Measurements from ENCODE around the gene CAD.
"Not testable (repeated sequence)": the region's sequence is repeated elsewhere in the genome, so short reads cannot be mapped to it uniquely, and the experiment has no call there.

Gene CAD

GRCh38 chr2:27217173-27218121 is at the start of gene CAD:
TSS of gene CAD (plus strand) at chr2:27217369. CDS start at chr2:27217552, 183 bp downstream.
- peak; percentile 19 for DNase-seq (ENCODE audit: low read depth)

GRCh38 chr2:27170581-27171337 is 46.4 kb upstream of the CAD start:
- no peak for DNase-seq (ENCODE audit: low read depth)

GRCh38 chr2:27171351-27171848 is 45.8 kb upstream of the CAD start:
- DNase-seq (ENCODE audit: low read depth) = no peak

GRCh38 chr2:27174638-27175037 is 42.5 kb upstream of the CAD start:
- no peak for DNase-seq (ENCODE audit: low read depth)

GRCh38 chr2:27175330-27175729 is 41.8 kb upstream of the CAD start:
- no peak for DNase-seq (ENCODE audit: low read depth)

GRCh38 chr2:27175781-27176180 is 41.4 kb upstream of the CAD start:
- DNase-seq (ENCODE audit: low read depth) = not testable (repeated sequence)

- DNase-seq (ENCODE audit: low read depth) = no peak
Measured at GRCh38 chr2:27177441-27178351, 39.5 kb upstream of the CAD start.

GRCh38 chr2:27178469-27178868 is 38.7 kb upstream of the CAD start:
- DNase-seq (ENCODE audit: low read depth) = no peak

- DNase-seq (ENCODE audit: low read depth) = no peak
Measured at GRCh38 chr2:27179344-27180000, 37.7 kb upstream of the CAD start.

GRCh38 chr2:27182346-27182745 is 34.8 kb upstream of the CAD start:
- DNase-seq (ENCODE audit: low read depth) = no peak

GRCh38 chr2:27184115-27184514 is 33.1 kb upstream of the CAD start:
- DNase-seq (ENCODE audit: low read depth) = no peak

- peak; percentile 93 for DNase-seq (ENCODE audit: low read depth)
Measured at GRCh38 chr2:27185331-27186026, 31.7 kb upstream of the CAD start.

- no peak for DNase-seq (ENCODE audit: low read depth)
Measured at GRCh38 chr2:27186613-27187345, 30.4 kb upstream of the CAD start.

GRCh38 chr2:27189989-27190388 is 27.2 kb upstream of the CAD start:
- DNase-seq (ENCODE audit: low read depth) = no peak

- no peak for DNase-seq (ENCODE audit: low read depth)
Measured at GRCh38 chr2:27191070-27191829, 25.9 kb upstream of the CAD start.

- DNase-seq (ENCODE audit: low read depth) = no peak
Measured at GRCh38 chr2:27194538-27195354, 22.4 kb upstream of the CAD start.

GRCh38 chr2:27195799-27196198 is 21.4 kb upstream of the CAD start:
- DNase-seq (ENCODE audit: low read depth) = not testable (repeated sequence)

- not testable (repeated sequence) for DNase-seq (ENCODE audit: low read depth)
Measured at GRCh38 chr2:27198068-27198467, 19.1 kb upstream of the CAD start.
